Activated T-cell treated with anti-CD3 and anti-CD28 coated beads for 4 hours (primary cell): ENCODE results near the gene SH3BGRL.
"Not testable (repeated sequence)": the region's sequence is repeated elsewhere in the genome, so short reads cannot be mapped to it uniquely, and the experiment has no call there.

Experiments
- DNase-seq: peaks from one replicate; pipeline ENCODE4 v3.0.0-alpha.2; 2020

The SH3BGRL gene

DNA sequence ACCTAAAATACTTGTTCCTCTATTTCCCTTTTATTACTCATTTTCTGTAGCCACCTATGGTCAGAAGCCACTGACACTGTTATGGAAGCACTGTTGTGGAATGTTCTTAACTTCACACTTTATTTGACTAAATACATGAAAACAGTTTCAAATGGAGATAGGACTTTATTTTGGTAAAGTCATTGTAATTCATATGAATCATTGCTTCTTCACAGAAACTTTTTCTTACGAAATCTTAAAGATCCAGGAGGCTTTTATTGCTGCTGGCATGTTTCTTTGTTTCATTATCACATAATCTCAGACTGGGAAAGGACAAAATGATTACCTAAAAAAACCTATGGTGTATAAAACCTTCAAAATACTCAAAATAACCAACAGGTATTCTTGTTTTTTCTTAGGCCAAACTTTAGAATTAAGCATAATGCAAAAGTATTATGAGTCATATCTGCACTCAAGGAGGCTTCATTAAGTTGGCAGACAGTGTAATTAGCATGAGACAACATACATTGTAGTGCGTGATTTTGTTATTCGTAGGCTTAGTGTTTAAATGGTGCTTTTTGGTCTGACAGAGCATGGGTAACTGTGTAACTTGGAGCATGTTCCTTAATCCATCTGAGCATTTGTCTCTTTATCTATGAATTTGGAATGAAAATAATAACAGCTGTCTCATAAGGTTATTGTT, 58.0 kb downstream of the SH3BGRL start:
- no peak for DNase-seq

GRCh38 chrX:81261576-81261975, 59.7 kb downstream of the SH3BGRL start:
- no peak for DNase-seq

GRCh38 chrX:81263059-81263458, 61.2 kb downstream of the SH3BGRL start:
- no peak for DNase-seq

DNA sequence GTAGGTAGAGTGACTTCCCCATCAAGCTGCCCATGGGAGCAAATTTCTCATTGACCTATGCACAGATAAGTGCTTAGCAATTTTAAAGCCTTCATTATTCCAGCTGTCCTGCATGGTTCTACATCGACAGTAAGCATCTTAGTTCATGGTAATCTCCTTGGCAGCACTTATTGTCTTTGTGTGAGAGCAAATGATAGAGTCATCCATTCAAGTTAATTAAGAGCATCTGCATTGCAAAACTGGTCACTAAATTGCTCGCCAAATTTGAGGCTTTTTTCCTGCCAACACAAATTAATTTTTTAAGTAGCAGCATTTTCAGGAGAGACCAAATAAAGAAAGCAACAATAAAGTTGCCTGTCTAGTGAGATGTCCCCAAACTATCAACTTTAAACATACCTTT, 76.7 kb downstream of the SH3BGRL start:
- no peak for DNase-seq

DNA sequence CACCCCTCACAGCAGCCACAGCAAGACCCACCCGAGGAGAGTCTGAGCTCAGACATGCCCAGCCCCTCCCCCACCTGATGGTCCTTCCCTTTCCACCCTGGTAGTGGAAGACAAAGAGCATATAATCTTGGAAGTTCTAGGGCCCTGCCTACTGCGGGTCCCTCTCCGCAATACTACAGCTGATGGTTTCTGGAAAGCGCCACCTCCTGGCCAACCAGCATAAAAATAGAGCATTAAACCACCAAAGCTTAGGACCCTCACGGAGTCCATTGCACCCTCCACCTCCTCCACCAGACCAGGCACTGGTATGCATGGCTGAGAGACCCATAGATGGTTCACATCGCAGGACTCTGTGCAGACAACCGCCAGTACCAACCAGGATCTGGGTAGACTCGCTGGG, 78.2 kb downstream of the SH3BGRL start:
- no peak for DNase-seq

- no peak for DNase-seq
Observed at GRCh38 chrX:81286075-81286474, 84.2 kb downstream of the SH3BGRL start.

DNA sequence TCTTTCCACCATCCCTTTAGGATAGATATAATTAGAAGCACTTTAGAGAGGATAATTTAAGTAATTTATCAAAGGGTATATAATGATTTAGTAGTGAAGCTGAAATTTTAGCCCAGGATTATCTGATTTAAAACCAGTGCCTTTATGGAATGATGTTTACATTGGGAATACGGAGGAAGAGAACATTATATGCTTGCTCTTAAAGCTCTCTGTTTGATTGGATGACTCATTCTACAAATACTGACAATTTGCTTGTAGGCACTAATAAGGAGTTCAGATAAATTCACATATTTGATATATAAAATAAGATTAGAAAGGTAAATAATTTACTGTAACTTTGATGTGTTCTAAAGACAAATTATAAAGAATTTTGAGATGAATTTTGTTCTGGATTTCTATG, 84.7 kb downstream of the SH3BGRL start:
- no peak for DNase-seq

GRCh38 chrX:81291996-81292395, 90.1 kb downstream of the SH3BGRL start:
- DNase-seq: no peak

DNA sequence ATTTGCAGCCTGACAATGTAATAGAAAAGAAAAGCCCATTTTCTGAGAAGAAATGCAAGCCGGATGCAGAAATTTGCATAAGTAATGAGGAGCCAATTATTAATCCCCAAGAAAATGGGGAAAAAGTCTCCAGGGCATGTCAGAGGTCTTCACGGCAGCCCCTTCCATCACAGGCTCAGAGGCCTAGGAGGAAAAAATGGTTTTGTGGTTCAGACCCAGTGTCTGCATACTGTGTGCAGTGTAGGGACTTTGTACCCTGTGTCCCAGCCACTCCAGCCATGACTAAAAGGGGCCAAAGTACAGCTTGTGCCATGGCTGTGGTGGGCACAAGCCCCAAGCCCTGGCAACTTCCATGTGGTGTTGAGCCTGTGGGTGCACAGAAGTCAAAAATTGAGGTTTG, 92.2 kb downstream of the SH3BGRL start:
- no peak for DNase-seq

- DNase-seq: no peak
Observed at GRCh38 chrX:81301877-81302276, 100.0 kb downstream of the SH3BGRL start.

GRCh38 chrX:81304563-81304962, 102.7 kb downstream of the SH3BGRL start:
- no peak for DNase-seq

- DNase-seq: no peak
Observed at GRCh38 chrX:81305240-81305639, 103.3 kb downstream of the SH3BGRL start.

GRCh38 chrX:81308086-81308829, 106.4 kb downstream of the SH3BGRL start:
- no peak for DNase-seq

DNA sequence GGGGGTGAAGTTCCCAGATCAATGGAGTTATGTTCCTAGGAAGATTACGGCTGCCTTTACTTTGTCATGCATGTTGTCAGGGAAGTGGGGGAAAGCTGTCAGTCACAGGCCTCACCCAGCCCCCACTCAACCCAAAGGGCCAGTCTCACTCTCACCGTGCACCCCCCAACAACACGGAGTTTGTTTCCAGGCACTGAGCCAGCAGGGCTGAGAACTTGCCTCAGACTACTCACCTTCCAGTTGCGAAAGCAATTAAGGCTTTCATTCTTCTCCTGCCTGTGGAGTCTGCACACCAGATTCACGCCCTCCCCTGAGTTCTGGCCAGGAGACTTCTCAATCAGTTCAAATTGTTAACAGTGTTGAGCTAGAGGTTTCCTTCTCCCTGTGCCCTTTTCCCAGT, 114.3 kb downstream of the SH3BGRL start:
- no peak for DNase-seq

GRCh38 chrX:81331653-81332052, 129.8 kb downstream of the SH3BGRL start:
- DNase-seq: not testable (repeated sequence)

DNA sequence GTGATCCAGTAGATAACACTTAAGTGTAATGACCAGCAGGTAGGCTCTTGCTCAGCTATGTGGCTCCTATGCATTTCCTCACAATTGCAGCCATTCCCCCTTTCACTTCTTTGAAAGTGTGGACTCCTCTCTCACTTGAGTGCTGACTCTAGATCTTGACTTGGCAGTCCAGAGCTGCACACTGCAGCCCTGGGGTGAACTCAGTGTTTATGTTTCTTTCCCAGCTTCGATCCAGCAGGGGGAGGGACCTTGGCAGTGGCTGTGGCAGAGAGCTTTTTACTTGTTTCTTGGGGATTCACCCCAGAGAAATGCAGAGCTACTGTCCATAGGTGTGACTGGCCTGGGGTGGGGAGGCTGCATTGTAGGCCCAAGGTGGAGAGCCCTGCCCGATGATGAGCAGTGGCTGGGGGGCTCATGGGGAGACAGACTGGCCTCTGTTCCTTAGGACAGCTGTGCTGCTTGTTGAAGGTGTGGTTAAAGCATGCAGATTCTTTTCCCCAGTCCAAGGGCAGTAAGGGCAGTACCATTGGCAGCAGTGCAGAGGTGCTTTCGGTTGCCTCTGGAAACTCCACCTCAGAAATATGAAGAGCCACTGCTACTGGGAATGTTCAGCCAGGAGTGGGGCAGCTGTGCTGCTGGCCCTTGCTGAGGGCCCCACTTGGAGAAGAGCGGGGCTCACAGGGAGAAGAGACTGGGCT, 134.7 kb downstream of the SH3BGRL start:
- no peak for DNase-seq

GRCh38 chrX:81337805-81338204, 135.9 kb downstream of the SH3BGRL start:
- DNase-seq: no peak

- DNase-seq: no peak
Observed at GRCh38 chrX:81338924-81339323, 137.0 kb downstream of the SH3BGRL start.

DNA sequence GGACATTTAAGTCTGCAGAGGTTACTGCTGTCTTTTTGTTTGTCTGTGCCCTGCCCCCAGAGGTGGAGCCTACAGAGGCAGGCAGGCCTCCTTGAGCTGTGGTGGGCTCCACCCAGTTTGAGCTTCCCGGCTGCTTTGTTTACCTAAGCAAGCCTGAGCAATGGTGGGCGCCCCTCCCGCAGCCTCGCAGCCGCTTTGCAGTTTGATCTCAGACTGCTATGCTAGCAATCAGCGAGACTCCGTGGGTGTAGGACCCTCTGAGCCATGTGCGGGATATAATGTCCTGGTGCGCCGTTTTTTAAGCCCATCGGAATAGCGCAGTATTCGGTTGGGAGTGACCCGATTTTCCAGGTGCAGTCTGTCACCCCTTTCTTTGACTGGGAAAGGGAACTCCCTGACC, 143.4 kb downstream of the SH3BGRL start:
- DNase-seq: not testable (repeated sequence)
